ENCODE data around the gene RNF20. TPM values are rescaled to one million over a fixed set of nuclear protein-coding genes. Genes with fewer than 3 reads are reported as not detected.

Gene RNF20
- total and polyA plus RNA-seq, 4 donors: 8.3 to 13.9 (median 10.9) TPM

- H3K9ac ChIP-seq (ENCODE audit: low read depth in 1 of 2, low read length in 2 of 2): no peak overlapping the region
- H3K9me3 ChIP-seq (ENCODE audit: control insufficient read depth in 4 of 4, low read length in 3 of 4): no peaks in the 10 kb centered on the region
- H3K27ac ChIP-seq (ENCODE audit: low read depth in 1 of 2, low read length in 2 of 2): no peak overlapping the region
- DNase-seq (ENCODE audit: low spot score): no peak
- H3K4me3 ChIP-seq (ENCODE audit: low read depth in 1 of 3, low read length in 3 of 3): no peak overlapping the region
- TF ChIP-seq RXRA (IDR thresholded peaks at IDR 0.05) (no peak), HNF4A (conservative IDR thresholded peaks at IDR 0.05) (no peak), FOXA1 (IDR thresholded peaks at IDR 0.05) (no peak), CTCF (IDR thresholded peaks at IDR 0.05; ENCODE audit: low read depth, low read length, missing input control) (no peak), NR2F2 (IDR thresholded peaks at IDR 0.05) (no peak), HNF4G (IDR thresholded peaks at IDR 0.05) (no peak), EGR1 (IDR thresholded peaks at IDR 0.05; ENCODE audit: low read depth in 2 of 2) (no peak), FOXA2 (IDR thresholded peaks at IDR 0.05) (no peak), SP1 (IDR thresholded peaks at IDR 0.05) (no peak)
- TF ChIP-seq, protein P1, sequence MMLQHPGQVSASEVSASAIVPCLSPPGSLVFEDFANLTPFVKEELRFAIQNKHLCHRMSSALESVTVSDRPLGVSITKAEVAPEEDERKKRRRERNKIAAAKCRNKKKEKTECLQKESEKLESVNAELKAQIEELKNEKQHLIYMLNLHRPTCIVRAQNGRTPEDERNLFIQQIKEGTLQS (IDR thresholded peaks at IDR 0.05): no peak
- TF ChIP-seq, protein P2, sequence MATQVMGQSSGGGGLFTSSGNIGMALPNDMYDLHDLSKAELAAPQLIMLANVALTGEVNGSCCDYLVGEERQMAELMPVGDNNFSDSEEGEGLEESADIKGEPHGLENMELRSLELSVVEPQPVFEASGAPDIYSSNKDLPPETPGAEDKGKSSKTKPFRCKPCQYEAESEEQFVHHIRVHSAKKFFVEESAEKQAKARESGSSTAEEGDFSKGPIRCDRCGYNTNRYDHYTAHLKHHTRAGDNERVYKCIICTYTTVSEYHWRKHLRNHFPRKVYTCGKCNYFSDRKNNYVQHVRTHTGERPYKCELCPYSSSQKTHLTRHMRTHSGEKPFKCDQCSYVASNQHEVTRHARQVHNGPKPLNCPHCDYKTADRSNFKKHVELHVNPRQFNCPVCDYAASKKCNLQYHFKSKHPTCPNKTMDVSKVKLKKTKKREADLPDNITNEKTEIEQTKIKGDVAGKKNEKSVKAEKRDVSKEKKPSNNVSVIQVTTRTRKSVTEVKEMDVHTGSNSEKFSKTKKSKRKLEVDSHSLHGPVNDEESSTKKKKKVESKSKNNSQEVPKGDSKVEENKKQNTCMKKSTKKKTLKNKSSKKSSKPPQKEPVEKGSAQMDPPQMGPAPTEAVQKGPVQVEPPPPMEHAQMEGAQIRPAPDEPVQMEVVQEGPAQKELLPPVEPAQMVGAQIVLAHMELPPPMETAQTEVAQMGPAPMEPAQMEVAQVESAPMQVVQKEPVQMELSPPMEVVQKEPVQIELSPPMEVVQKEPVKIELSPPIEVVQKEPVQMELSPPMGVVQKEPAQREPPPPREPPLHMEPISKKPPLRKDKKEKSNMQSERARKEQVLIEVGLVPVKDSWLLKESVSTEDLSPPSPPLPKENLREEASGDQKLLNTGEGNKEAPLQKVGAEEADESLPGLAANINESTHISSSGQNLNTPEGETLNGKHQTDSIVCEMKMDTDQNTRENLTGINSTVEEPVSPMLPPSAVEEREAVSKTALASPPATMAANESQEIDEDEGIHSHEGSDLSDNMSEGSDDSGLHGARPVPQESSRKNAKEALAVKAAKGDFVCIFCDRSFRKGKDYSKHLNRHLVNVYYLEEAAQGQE (IDR thresholded peaks at IDR 0.05): no peak
- H3K27me3 ChIP-seq (ENCODE audit: control insufficient read depth in 4 of 4, insufficient read depth in 4 of 4, low read length in 3 of 4): no peaks in the 10 kb centered on the region
- no peaks in the 10 kb centered on the region for H3K36me3 ChIP-seq (ENCODE audit: control insufficient read depth in 4 of 4, insufficient read depth in 3 of 4, low read depth in 1 of 4, low read length in 3 of 4)
- H3K4me1 ChIP-seq (ENCODE audit: control insufficient read depth in 4 of 4, insufficient read depth in 4 of 4, low read length in 3 of 4): no peaks in the 10 kb centered on the region
Observed at GRCh38 chr9:101504188-101504587, 29.5 kb upstream of the RNF20 start.

GRCh38 chr9:101508211-101508610 lies 25.4 kb upstream of the RNF20 start:
- DNase-seq (ENCODE audit: low spot score): no peak
- TF ChIP-seq RAD21 (IDR thresholded peaks at IDR 0.05) (no peak), RXRA (IDR thresholded peaks at IDR 0.05) (no peak), SP1 (IDR thresholded peaks at IDR 0.05) (no peak), HNF4A (conservative IDR thresholded peaks at IDR 0.05) (no peak), FOXA2 (IDR thresholded peaks at IDR 0.05) (no peak), NR2F2 (IDR thresholded peaks at IDR 0.05) (no peak), TAF1 (conservative IDR thresholded peaks at IDR 0.05) (no peak), JUND (IDR thresholded peaks at IDR 0.05) (no peak), CTCF (IDR thresholded peaks at IDR 0.05; ENCODE audit: low read depth, low read length, missing input control) (no peak), GABPA (IDR thresholded peaks at IDR 0.05 in 1 of 2, conservative IDR thresholded peaks at IDR 0.05 in 1 of 2) (no peak), EGR1 (IDR thresholded peaks at IDR 0.05; ENCODE audit: low read depth in 2 of 2) (no peak), YY1 (IDR thresholded peaks at IDR 0.05) (no peak), HNF4G (IDR thresholded peaks at IDR 0.05) (no peak)
- TF ChIP-seq, protein P3, sequence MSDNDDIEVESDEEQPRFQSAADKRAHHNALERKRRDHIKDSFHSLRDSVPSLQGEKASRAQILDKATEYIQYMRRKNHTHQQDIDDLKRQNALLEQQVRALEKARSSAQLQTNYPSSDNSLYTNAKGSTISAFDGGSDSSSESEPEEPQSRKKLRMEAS (IDR thresholded peaks at IDR 0.05): no peak
- TF ChIP-seq, protein P2 (IDR thresholded peaks at IDR 0.05): no peak
- TF ChIP-seq, protein P1 (IDR thresholded peaks at IDR 0.05): no peak
- Histone ChIP-seq H3K9ac (ENCODE audit: low read depth in 1 of 2, low read length in 2 of 2) (no peak overlapping the region), H3K36me3 (ENCODE audit: control insufficient read depth in 4 of 4, insufficient read depth in 3 of 4, low read depth in 1 of 4, low read length in 3 of 4) (no peaks in the 10 kb centered on the region), H3K4me1 (ENCODE audit: control insufficient read depth in 4 of 4, insufficient read depth in 4 of 4, low read length in 3 of 4) (no peaks in the 10 kb centered on the region), H3K27ac (ENCODE audit: low read depth in 1 of 2, low read length in 2 of 2) (no peak overlapping the region), H3K4me3 (ENCODE audit: low read depth in 1 of 3, low read length in 3 of 3) (no peak overlapping the region), H3K27me3 (ENCODE audit: control insufficient read depth in 4 of 4, insufficient read depth in 4 of 4, low read length in 3 of 4) (no peaks in the 10 kb centered on the region), H3K9me3 (ENCODE audit: control insufficient read depth in 4 of 4, low read length in 3 of 4) (no peaks in the 10 kb centered on the region)
- 85% methylated on average over 5 of the region's 5 CpGs for WGBS
